HG03342 (cell line): ENCODE measurements around the gene REEP6.

Experiments used
- ATAC-seq: cut with Tn5 transposase; IDR thresholded peaks from one replicate; pipeline ENCODE4 v1.9.1; 2021; ENCODE audit warnings: mild to moderate bottlenecking, moderate library complexity; ENCODE audit not compliant: unreplicated experiment

Gene REEP6

DNA sequence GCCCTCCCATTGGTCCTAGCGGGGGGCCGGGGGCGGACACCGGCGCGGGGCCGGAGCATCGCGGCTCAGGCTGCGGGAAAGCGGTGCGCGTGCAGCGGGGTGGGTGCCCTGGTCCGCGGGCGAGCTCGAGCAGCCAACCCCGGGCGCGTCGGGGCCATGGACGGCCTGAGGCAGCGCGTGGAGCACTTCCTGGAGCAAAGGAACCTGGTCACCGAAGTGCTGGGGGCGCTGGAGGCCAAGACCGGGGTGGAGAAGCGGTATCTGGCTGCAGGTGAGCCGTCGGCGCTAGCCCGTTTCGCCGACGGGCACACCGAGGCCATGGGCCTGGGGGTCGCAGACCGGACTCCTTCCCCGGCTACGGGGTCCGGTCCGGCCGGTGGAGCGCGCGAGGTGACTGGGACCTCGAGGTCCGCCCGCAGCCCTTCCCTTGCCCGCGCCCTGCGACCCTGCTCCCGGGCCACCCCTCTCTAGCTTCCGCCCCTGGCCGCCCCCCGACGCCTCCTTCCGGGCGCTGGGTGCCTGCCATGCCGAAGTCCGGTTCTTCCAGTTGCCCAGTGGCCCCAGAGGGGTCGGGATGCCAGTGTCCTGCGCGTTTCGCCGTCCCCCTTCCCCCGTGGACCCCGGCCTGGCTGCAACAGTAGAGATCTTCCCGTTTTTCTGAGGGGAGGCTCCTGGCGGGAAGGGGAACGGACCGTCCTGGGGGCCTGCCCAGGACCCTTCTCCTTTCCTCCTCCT lies at the start of gene REEP6:
REEP6 (plus strand) TSS at position 68 of the 735 bp plus-strand sequence; CDS start at position 157, 89 bp downstream.
- no peak for ATAC-seq

DNA sequence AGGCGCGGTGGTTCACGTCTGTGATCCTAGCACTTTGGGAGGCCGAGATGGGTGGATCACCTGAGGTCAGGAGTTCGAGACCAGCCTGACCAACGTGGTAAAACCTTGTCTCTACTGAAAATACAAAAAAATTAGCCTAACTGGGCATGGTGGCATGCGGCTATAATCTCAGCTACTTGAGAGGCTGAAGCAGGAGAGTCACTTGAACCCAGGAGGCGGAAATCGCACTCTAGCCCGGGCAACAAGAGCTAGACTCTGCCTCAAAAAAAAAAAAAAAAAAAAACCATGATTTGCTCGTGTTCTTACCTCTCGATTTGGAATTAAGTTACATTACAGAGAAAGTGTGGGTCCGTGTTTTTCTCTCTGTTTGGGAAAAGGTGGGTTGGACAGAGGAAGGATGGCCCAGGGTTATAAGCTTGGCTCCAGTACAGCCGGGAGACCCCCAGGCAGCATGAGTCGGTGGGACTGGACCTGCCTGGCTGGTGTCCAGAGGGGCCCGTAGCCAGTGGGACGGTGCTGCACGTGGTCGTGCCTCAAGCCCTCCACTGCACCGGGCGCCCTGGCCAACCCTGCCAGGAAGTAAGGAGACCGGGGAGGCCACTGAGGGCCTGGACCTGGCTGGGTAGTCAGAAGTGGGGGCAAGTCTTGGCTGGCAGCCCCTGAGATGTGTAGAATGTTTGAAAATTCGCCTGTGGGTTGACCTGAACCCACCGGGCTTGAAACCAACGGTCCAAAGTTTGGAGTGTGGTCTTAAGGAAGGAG lies 49.1 kb upstream of the REEP6 start:
- ATAC-seq, result no peak

DNA sequence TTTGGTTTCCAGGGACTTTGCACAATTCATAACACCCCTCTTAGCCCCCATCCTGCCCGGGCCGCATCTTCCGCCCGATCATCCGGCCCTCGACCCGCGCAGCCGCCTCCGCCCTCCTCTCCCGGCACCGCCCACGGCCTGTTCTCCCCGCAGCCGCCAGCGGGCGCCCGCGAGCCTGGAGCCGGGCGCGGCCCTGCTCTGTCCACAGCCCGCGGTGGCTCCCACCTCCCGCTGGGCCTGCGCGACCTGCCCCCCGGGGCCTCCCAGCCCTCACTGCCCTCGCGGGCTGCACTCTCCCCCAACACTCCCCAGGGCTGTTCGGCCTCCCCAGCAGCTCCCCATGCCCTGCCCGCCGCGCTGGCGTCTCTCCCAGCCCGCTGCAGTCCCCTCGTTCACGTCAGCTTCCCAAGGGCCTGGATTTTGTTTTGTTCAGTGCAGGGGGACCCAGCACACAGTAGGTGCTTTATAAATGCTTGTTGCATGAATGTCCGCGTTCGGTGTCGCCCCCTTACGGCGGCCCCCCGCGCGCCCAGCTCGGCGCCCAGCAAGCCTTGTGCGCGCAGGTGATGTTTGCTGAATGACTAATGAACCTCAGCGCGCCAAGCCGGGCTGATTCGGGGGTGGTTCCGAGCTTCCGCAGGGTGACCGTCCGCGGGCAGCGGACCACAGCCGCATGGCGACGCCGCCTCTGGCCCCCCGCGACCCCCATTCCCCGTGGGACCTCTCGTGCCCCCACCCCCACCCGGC lies 45.6 kb upstream of the REEP6 start:
- ATAC-seq, result no peak

DNA sequence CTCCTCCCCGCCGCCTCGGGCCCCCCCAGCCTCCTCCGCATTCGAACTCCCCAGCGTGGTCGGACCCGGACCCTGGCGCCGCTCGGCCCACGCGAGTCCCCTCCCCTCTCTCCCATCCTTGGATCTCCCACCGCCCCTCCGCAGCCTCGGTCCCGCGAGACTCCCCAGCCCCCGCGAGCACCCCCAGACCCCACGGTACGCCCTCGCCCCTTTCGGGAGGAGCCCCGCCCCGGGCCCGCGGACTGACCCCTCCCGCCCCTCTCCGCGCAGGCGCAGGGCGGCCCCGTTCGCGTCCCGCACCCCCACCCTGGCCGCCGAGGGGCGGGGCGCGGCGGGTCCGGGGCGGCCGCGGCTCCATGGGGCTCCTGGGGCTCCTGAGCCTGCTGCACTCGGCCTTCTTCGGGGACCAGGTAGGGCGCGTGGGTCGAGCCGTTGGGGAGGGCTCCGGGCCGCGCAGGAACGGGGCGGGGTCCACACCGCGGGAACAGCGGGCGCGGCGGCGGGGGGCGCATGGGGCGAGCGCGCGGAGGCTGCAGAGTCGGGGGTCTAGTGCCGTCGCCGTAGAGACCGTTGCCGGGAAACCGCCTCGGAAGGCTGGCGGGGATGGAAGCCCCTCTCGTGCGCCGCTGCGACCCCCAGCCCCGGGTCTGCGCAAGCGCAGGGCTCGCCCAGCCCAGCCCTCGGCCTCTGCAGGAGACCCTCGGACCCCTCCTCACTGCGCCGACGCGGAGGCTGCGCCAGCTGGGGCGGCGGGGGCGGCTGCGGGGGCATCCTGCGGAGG lies 44.9 kb upstream of the REEP6 start:
- ATAC-seq, result no peak

DNA sequence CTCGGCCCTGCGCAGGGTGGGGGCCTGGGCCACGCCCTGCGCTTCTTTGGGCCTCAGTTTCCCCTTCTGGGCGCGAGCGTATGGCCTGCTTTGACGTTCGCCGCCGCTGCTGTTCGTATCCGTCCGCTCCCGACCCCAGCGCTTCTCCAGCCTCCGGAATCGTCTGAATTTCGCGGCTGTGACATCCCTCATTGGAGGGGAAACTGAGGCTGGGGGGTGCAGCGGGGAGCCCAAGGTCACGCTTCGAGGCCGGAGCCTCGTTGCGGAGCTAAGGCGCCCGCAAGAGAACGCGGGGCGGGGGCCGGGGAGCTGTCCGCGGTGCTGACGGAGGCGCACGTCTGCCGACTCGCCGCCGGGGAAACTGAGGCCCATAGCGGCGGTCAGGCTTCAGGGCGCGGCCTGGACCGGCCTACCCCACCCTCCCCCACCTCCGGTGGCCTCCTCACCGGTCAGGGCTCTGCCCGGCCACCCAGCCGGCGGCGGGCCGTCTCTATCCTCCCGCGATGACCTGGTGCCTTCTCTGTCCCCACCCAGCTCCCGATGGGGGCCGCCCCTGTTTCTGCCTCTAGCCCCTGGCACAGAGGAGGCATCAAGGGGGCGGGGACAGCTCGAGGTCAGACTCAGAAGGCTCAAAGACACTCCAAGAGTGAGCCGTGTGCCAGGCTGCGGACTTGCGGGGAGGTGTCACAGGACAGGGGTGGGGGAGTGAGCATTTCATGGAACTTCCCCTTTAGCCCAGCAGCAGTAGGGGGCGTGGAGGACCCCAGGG lies 44.1 kb upstream of the REEP6 start:
- no peak for ATAC-seq

DNA sequence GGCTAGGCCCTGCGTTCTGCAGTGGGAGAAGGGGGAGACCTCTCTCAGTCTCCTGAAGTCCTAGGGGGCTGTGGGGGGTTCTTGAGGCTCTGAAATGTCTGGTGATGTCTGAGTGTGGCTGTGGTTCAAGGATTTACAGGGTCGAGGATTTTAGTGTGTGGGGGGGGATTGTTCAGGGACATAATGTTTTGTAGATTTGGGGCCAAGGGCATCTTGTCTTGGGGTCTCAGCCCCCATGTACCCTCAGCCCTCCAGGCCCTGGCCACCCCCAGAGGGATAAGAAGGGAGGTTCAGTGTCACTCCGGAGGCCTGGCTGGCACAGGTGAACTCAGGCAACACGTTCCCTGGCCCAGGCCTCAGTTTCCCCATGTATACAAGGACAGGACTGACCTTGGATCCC lies 43.5 kb upstream of the REEP6 start:
- no peak for ATAC-seq

DNA sequence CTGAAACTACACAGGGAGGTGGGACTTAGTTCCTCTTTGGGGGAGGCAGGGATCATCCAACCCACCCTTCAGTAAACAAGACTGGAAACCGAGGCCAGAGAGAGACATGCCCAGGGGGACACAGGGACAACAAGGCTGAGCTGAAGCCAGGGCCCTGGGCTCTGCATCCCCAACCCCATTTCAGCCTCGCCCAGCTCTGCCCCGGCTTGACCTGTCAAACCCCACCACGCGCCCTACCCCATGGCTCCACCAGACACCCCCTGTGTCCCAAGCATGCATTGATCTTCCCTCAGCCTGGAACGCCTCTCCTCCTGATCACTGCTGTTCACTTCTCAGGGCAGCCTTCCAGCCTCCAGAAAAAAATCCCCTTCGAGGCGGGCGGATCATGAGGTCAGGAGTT lies 43.0 kb upstream of the REEP6 start:
- ATAC-seq, result no peak

DNA sequence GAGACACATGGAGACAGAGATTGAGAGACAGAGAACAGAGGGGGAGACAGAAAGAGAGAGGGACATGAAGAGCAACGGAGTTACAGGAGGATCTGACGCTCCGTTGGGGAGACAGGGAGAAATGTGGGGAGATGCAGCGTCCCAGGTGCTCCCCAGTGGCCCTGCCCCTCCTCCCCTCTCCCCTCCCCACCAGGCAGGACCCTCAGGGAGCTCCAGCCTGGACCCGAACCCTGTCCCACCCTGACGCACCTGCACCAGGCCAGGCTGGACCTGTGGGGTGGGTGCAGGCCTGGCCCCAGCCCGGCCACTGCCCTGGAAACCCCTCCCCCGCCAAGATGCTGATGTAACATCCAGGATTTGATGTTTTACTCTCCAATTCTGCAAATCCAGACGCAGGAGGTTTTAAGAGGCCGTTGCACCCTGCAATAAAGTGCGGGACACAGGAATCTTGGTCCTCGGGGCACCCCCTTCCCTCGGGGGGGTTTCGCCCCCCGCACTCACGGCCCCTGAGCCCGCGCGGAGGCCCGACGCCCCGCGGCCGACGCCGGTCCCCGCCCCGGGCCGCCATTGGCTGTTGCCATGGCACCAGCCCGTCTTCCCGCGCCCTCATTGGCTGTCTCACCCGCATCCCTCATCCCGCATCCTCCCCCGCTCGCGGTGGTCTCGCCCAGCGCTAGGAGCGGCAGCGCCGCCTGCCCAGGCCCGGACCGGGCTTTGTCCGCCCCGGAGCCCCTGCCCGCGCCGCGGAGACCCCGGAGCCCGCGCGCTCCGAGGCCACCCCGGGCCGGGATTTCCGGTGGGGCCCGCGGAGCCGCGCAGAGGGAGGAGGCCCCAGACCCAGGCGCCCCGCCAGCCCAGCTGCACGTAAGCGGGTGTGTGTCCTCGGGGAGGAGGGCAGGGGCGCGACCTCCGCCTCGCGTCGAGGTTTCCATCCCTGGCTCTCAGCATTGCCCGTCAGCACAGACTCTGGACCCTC lies 41.2 kb upstream of the REEP6 start, which contains the start of gene APC2:
APC2 (plus strand) TSS at position 655 of the 976 bp plus-strand sequence. CDS start 2,881 bp downstream, outside the sequence.
- ATAC-seq, result no peak

DNA sequence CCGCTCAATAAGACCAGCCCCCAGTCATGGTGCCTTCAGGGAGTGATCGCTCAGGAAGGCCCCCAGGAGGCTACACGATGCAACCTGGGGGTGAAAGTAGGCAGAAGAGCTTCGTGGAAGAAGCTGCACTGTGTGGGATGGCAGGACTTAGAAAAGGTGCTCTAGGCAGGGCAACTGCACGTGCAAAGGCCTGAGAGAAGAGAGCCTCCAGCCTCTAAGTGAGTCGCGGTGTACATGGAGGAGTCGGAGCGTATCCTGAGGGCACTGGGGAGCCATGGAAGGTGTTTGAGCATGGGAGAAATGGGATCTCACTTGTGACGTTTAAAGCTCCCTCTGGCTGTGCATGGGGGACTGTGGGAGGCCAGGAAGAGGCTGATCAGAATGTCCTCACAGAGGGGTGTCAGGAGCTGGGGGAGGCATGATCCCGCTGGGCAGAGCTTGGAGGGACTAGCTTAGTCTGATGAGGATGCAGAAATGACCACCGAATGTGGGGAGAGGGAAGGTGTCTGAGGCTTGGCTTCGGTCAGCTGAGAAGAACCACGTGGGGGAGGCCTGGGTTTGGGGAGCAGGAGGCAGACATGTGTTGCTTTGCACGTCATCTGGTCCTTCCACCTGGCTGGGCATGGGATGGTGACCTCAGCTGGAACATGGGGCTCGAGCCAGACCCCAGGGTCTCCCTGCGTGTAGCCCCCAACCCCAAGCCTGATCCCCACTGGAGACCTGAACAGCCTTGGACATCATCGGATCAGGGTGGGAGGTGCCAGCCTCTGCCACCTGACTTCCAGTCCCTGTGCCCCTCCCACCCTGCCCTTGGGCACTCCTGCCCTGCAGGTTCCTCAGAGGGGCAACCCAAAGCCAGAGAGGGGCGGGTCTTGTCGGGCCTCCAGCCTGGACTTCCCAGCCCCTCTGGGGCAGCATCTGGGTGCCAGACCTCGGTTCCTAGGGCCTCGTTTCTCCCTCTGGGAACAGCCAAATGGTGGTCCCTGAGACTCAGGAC lies 39.9 kb upstream of the REEP6 start:
- no peak for ATAC-seq

DNA sequence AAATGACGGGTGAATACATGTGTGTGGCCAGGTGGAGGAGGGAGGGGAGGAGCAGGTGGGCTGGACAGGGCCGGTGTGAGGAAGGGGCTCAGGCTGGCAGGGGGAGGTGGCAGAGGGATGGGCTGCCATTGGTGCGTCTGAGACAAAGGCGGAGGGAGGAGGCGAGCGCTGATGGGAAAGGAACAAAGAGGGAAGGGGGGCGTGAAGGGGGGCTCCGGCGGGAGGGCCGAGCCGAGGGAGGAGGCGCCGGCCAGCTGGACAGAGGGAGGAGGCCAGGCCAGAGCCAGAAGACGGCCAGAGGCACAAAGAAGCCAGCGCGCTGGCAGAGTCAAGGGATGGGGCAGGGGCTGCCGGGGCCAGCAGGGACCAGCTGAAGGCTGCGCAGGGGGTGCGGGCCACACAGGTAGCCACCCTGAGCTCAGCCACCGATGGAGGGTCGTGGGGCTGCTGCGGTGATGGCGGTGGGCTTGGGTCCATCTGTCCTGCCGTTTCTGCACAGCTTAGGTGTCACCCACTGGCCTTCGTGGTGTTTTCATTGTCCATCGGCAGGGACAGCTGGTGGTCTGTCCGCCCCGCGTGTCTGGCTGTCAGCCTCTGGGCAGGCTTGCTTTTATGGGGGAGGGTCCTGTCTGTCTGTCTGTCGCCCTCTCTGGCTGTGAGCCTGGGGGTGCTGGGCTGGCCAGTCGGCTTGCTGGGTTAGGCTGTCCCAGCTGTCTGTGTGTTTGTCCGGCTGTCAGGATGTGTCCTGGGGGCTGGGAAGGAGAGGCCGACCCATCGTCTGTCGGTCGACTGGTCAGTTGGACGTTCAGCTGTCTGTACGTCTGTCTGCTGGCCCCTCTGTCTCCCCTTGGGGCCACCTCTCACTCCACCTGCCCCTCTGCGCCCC lies 38.8 kb upstream of the REEP6 start:
- no peak for ATAC-seq

DNA sequence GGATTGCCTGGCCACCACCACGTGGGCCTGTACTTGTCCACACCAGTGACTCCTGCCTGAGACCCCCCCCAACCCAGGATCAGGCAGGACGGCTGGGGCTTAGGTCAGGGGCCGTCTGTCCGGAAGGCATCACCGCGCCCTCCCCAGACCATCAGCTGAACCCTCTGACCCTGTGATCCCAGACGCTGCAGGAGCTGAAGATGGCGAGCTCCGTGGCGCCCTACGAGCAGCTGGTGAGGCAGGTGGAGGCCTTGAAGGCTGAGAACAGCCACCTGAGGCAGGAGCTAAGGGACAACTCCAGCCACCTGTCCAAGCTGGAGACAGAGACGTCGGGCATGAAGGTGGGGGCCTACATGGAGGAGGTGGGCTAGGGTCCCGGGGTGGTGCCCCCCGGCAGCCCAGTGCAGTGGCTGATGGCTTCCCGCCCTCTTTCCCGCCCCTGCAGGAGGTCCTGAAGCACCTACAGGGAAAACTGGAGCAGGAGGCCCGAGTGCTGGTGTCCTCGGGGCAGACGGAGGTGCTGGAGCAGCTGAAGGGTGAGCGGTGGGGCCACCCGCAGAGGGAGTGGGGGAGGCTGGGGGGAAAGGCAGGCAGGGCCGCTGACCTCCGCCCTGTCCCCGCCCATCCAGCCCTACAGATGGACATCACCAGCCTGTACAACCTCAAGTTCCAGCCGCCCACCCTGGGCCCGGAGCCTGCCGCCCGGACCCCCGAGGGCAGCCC lies 38.0 kb upstream of the REEP6 start:
- no peak for ATAC-seq

DNA sequence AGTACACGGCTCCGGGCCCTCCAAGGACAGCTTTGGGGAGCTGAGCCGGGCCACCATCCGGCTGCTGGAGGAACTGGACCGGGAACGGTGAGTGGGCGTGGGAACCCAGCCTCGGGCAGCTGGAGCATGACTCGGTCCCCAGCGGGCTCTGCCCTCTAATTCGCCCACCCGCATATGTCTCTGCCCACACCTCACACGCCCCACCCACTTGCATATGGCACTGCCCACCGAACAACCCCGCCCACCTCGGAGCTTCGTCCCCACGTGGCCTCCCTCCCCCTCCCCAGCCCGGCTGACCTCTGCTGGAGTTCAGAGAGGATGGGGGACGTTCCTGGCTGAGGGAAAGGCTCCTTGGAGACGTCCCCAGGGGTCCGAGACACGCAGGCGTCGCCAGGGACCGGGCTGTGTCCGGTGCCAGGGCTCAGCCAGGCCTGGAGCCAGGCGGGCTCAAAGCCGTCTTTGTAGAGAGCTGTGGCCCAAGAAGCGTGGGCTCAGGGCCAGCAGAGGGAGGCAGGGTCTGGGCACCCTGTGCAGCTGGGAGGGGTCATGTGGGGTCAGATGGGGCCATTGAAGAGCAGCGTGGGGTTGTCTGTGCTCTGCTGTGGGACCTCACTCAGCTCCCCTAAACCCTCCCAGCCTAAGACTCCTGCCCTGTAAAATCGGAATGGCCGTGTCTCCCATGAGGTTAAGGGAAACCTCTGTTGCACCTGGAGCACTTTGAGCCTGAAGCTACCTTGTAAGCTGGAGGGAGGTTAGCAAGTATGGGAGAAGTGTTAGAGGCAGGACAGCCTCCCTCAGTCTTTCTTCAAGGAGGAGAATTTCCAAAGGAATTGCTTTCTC lies 37.2 kb upstream of the REEP6 start:
- no peak for ATAC-seq

DNA sequence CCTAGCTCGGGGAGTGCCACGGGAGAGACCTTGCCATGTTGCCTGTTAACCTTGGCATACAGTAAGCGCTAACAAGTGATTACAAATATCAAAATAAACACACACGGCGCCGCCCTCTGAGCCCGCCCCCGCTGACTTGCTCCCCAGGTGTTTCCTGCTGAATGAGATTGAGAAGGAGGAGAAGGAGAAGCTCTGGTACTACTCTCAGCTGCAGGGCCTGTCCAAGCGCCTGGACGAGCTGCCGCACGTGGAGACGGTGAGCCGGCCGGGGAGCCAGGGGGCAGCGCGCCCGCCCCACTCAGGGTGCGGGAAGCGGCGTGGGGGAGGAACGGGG lies 36.0 kb upstream of the REEP6 start:
- no peak for ATAC-seq

DNA sequence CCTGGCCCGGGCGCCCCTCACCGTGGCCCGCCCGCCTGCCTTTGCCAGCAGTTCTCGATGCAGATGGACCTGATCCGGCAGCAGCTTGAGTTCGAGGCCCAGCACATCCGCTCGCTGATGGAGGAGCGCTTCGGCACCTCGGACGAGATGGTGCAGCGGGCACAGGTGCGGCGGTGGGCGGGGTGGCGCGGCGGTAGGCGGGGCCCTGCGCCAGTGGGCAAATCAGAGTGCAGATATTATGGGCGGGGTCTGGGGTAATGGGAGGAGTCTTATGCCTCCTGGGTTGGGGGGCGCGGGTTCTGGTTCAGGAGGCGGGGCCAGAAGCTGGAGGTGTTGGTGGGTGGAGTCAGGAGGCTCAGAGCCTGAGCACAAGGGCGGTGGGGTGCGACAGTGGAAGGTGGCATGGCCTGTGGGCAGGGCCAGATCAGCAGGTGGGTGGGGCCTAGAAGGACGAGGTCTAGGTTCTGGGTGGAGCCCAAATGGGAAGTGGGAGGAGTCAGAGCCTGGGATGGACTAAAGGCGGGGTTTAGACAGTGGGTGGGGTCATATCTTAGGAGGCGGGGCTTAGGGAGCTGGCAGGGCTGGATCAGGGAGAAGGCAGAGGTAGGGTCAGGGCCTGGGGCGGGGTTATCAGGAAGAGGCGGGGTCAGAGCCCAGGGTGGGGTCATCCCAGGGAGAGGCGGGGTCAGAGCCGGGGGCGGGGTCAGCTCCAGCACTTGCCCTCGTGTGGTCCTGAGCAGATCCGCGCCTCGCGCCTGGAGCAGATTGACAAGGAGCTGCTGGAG lies 35.5 kb upstream of the REEP6 start:
- ATAC-seq, result no peak
